Hepatocyte (in vitro differentiated cells): ENCODE measurements around the gene SAPCD2.

ENCODE experiments used
- CTCF ChIP-seq: fragments of 200-600 bp; sonication (generic); IDR thresholded peaks from 2 replicates; pipeline ENCODE4 v1.5.1; 2016; ENCODE audit warnings: antibody characterized with exemption, mild to moderate bottlenecking; ENCODE audit not compliant: poor library complexity
- EZH2 ChIP-seq: fragments of 200-600 bp; sonication (generic); IDR thresholded peaks from 2 replicates; pipeline ENCODE4 v1.6.1; 2016; ENCODE audit warnings: antibody characterized with exemption, mild to moderate bottlenecking, borderline replicate concordance
- EZH2phosphoT487 ChIP-seq: fragments of 200-600 bp; sonication (generic); IDR thresholded peaks from one replicate; pipeline ENCODE4 v1.6.1; 2018; ENCODE audit warnings: antibody characterized with exemption, mild to moderate bottlenecking, low read depth, moderate library complexity; ENCODE audit not compliant: unreplicated experiment, severe bottlenecking

GRCh38 chr9:137044502-137045177, 25.7 kb downstream of the SAPCD2 start:
- TF ChIP-seq CTCF (no peak), EZH2 (no peak), EZH2phosphoT487 (no peak)
